GM21515 (cell line): ENCODE data around the gene FIBCD1.

Experiments
- ATAC-seq: cut with Tn5 transposase; IDR thresholded peaks from one replicate; pipeline ENCODE4 v1.9.1; 2021; ENCODE audit not compliant: unreplicated experiment

Gene FIBCD1

DNA sequence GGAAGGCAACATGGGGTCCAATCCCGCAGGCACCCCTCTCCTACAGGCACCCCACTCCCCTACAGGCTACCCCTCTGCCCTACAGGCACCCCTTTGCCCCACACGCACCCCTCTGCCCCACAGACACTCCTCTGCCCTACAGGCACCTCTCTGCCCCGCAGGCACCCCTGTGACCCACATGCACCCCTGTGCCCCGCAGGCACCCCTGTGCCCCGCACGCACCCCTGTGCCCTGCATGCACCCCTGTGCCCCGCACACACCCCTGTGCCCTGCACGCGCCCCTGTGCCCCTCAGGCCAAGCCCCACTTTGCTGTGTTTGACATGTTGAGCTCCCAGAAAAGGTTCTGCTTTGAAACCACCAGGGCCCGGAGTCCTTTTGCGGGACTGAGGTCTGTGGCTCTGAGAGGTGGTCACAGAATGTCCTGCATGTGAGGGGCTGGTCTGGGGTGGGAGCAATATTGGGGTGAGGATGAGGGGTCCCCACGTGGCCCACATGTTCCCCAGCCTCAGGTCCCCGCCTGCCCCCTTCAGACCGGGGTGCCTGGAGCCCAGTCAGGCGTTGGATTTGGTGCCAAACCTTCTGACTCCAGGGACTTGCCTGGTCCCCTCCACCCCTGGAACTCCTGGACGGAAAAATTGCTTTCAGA is 41.8 kb downstream of the FIBCD1 start:
- no peak for ATAC-seq

DNA sequence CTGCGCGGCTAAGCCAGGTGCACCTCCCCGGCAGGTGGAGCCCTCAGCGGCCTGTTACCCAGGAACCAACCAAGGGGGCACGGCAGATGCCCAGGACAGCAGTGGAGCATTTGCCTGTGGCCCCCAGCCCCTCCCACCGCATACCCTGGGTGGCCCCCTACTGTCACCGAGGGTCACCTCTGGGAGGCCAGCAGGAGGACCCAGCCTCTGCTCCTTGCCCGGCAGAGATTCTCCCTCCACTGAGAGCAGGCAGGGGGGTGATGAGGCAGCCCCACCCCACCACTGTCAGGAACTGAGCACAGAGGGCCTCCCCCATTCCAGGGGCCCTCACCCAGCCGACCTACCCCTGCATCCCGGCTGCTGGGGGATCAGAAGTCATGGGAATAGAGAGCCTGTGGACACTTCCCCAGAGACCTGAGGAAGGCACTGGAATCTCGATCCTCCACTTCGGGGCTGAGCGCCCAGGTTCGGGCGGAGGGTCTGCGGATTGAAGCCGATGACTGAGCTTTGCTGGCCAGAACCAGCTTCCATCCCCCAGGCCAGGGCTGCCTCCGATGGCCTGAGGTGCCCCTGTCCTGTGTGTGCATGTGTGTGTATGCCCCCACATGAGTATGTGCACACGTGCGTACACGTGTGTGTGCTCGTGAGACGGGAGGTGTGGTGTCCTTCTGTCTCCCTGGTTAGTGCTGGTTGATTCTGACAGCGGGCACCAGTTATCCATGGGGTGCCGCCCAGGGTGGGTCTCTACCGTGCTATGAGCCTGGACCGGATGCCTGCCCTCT is 42.6 kb downstream of the FIBCD1 start, which contains the start of gene QRFP:
TSS of gene QRFP (minus strand) at position 580 of the 782 bp plus-strand sequence. CDS start 2,974 bp downstream, outside the sequence.
- ATAC-seq = no peak

DNA sequence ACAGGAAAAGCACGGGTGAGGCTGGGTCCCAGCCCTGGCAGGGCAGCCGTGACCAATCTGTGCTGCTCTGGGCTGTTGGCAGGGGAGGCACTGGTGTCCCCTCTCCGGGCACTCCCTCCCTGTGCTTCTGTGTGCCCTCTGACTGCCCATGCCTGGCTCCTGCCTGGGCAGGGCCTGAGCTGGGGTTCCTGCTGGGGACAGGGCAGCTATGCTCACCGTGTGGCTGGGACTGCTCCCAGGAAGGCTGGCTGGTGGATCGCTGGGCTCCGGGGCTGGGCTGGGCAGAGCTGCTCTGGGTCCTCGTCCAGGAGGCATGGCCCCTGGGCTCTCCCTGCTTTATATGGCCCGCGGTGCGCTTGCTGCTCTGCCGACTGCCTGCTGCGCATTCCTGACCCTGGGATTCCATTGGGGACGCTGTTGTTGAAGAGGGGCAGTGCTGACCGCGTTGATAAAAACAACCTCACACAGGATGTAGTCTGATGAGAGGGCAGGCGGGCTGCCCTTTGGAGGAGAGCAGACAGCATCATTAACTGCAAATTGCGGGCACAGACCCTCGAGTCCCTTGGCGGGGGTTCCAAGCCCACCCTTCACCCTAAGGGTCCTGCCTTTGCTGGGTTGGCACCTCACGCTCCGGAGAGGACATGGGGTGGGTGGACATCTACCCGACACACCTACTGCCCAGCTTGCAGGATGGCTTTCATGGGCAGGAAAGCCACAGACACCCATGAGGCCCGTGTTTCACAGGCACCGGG is 43.4 kb downstream of the FIBCD1 start:
- no peak for ATAC-seq

- ATAC-seq = no peak
These were observed 44.0 kb downstream of the FIBCD1 start for GRCh38 chr9:130895038-130895437.

- no peak for ATAC-seq
These were observed 44.5 kb downstream of the FIBCD1 start for GRCh38 chr9:130894546-130894945.

- no peak for ATAC-seq
These were observed 45.5 kb downstream of the FIBCD1 start for GRCh38 chr9:130893341-130894101.

DNA sequence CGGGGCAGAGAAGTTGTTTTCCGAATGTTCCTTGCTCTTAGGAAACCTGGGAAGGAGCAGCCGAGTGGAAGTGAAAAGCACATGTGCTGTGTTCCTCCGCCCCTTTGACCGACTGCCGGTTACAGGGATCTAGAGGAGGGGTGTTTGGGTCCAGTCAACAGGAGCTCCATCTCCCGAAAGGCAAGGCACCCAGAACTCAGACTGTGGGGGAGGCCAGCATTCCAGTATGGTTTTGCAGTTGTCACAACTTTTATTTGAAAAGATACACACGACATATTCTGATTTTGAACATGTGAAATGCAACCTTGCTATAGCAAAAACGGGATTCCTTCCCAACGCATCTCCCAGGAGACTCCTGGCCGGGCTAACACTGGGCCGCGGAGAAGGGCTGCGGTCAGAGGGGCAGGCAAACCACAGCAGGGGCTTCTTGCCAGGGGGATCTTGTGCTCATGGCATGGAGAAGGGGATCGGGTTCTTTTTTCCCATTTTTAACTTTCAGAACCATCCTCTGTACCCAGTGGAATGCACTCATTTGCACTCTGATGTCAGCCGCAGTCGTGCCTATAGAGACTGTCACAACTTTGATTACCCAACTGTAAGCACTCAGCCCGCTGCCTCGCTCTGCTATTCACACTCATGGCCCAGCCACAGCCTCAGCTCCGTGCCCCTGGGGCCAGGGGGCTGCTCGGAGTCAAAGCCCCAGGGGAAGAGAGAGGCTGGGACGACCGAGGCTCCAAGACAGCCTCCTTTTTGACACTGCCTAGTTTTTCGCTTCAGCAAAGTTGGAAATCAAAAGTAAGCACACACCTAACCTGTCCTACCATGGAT is 46.4 kb downstream of the FIBCD1 start:
- no peak for ATAC-seq

DNA sequence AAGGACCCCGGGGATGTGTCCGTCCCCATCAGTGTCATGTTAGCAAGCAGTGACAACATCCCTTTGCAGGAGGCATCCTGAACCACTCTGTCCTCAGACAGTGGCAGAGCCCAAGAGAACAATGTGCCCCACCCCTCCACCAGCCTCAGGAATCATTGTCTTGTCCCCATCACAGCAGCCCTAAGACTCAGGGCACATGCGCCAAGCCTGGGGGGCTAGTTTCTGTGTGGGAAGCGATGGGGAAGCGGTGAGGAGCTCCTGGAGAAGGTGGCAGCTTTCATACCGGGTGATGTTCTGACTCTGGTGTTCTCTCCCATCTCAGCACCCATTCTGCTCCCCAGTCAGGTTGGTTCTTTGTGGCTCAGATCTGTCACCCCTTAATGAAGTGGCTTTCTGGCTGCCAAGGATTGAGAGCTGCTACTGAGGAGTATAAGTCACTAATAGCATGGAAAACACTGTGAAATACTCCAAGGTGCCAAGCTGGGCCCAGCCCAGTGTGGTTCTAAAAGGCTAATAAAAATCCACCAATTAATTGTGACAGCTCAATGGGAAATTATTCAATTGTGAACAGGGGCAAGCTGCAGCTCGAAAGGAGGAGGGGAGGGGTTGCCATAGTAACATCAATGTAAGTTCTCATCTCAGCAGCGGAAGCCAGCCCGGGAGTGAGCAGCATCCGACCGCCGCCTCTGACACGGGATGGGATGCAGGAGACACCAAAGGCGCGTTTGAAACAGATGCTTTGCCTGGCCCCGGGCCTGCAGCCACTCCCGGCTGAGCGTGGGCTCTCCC is 47.2 kb downstream of the FIBCD1 start:
- ATAC-seq = no peak

DNA sequence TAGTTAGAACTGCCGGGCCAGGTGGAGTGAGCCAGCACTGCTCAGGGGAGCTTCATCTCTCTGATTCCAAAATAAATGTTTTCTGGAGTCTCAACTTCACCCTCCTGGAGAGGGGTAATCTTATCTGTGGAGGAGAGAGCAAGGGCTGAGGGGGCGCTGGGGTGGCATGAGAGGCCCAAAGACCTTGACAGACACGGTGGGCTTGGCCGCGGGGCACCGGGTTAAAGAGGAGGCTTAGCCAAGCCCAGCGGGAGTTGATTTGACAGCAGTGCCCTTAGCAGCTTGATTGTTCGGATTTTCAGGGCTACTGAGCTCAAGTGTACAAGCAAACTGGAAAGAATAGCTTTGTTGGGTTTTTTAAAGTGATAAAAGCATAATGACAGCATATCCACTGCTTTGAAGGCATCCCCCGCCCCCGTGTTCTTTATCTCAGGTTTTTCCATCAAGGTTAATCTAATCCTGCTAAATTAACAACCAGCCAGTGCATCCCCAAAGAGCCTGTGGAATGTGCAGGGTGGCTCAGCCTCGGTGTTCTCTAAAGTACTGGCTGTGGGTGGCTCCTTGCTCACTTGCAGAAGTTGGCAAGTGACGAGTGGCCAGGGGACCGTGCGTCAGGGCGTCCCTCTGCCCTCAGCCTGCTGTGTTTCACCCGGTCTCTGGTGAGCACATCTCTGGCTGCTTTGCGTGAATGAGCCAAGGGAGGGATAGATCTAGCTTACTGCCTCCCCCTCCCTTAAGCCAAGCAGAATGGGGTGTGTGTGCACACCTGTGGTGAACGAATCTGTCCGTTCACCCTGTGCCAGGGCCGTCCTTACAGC is 48.0 kb downstream of the FIBCD1 start:
- no peak for ATAC-seq

DNA sequence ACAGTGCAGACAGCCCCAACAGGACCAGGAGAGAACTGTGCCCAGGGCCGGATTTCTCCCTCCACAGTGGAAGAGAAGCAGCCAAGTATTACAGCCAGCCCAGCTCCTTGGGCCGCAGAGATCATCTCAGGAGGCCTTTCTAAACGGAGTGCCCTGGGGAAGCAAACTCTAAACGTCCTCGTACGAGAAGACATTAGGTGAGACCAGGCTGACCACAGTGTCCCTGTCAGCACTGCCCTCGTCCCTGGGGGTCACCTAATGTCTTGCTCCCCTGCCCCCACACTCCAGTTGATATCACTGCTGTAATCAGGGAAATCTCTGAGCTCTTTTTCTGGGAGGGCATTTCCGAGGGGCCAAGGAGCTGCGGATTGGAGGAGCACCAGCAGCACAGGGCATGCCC is 48.9 kb downstream of the FIBCD1 start:
- ATAC-seq = no peak

GRCh38 chr9:130888146-130888885 is 50.7 kb downstream of the FIBCD1 start:
- ATAC-seq = no peak

- ATAC-seq = no peak
These were observed 51.4 kb downstream of the FIBCD1 start for GRCh38 chr9:130887494-130888144.

- no peak for ATAC-seq
These were observed 52.1 kb downstream of the FIBCD1 start for GRCh38 chr9:130886981-130887380.

DNA sequence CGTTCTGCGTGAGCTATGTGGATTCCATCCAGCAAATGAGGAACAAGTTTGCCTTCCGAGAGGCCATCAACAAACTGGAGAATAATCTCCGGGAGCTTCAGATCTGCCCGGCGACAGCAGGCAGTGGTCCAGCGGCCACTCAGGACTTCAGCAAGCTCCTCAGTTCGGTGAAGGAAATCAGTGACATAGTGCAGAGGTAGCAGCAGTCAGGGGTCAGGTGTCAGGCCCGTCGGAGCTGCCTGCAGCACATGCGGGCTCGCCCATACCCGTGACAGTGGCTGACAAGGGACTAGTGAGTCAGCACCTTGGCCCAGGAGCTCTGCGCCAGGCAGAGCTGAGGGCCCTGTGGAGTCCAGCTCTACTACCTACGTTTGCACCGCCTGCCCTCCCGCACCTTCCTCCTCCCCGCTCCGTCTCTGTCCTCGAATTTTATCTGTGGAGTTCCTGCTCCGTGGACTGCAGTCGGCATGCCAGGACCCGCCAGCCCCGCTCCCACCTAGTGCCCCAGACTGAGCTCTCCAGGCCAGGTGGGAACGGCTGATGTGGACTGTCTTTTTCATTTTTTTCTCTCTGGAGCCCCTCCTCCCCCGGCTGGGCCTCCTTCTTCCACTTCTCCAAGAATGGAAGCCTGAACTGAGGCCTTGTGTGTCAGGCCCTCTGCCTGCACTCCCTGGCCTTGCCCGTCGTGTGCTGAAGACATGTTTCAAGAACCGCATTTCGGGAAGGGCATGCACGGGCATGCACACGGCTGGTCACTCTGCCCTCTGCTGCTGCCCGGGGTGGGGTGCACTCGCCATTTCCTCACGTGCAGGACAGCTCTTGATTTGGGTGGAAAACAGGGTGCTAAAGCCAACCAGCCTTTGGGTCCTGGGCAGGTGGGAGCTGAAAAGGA is 53.3 kb downstream of the FIBCD1 start:
- no peak for ATAC-seq

DNA sequence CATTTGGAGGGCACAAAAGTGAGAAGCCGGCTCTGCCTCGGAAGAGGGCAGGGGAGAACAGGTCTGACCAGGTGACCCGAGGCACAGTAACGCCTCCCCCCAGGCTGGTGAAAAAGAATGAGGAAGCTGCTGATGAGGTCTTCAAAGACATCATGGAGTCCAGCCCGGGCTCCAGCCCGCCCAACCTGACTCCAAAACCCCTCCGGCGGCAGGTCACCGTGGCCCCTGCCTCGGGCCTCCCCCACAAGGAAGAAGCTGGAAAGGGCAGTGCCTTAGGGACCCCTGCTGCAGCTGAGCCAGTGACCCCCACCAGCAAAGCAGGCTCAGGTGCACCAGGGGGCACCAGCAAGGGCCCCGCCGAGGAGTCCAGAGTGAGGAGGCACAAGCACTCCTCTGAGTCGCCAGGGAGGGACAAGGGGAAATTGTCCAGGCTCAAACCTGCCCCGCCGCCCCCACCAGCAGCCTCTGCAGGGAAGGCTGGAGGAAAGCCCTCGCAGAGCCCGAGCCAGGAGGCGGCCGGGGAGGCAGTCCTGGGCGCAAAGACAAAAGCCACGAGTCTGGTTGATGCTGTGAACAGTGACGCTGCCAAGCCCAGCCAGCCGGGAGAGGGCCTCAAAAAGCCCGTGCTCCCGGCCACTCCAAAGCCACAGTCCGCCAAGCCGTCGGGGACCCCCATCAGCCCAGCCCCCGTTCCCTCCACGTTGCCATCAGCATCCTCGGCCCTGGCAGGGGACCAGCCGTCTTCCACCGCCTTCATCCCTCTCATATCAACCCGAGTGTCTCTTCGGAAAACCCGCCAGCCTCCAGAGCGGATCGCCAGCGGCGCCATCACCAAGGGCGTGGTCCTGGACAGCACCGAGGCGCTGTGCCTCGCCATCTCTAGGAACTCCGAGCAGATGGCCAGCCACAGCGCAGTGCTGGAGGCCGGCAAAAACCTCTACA is 54.2 kb downstream of the FIBCD1 start:
- no peak for ATAC-seq
